HG03521 (cell line): ENCODE results near the gene TGIF2LY.
"Not testable (repeated sequence)": the region's sequence is repeated elsewhere in the genome, so short reads cannot be mapped to it uniquely, and the experiment has no call there.

Experiments
- ATAC-seq: cut with Tn5 transposase; IDR thresholded peaks from one replicate; pipeline ENCODE4 v1.9.1; 2021; ENCODE audit warnings: mild to moderate bottlenecking, moderate library complexity; ENCODE audit not compliant: unreplicated experiment

Gene TGIF2LY

DNA sequence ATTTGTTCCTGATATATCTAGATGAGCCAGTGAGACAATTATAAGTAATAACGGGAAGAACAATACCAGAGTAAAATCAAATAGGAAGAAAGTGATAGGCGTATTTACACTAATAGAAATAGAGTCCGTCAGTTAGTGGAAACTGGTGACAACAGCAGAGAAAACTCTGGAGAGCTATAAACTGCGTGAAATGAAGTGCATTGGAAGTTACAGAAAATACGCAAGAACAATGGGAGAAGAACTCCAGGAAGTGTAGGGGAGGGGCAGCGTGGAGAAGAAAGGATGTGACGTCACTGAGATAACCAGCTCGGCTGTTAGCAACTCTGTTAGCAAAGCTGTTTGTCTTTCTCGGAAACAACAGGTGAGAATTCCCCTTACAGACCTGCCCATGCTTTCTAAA, at the start of gene TGIF2LY:
TGIF2LY (plus strand) TSS at position 301 of the 400 bp plus-strand sequence. CDS start 178 bp downstream, outside the sequence.
- ATAC-seq: not testable (repeated sequence)
